ENCODE measurements around the gene SUMF2. TPM values are rescaled to one million over a fixed set of nuclear protein-coding genes. Genes with fewer than 3 reads are reported as not detected.
A peak's percentile ranks its signal among the peaks of the same experiment; 100 is the strongest.
"Not testable (repeated sequence)": the region's sequence is repeated elsewhere in the genome, so short reads cannot be mapped to it uniquely, and the experiment has no call there.

SUMF2 gene
- total RNA-seq, 4 donors from 2014 or later: 99.4 to 162 (median 132) TPM

DNA sequence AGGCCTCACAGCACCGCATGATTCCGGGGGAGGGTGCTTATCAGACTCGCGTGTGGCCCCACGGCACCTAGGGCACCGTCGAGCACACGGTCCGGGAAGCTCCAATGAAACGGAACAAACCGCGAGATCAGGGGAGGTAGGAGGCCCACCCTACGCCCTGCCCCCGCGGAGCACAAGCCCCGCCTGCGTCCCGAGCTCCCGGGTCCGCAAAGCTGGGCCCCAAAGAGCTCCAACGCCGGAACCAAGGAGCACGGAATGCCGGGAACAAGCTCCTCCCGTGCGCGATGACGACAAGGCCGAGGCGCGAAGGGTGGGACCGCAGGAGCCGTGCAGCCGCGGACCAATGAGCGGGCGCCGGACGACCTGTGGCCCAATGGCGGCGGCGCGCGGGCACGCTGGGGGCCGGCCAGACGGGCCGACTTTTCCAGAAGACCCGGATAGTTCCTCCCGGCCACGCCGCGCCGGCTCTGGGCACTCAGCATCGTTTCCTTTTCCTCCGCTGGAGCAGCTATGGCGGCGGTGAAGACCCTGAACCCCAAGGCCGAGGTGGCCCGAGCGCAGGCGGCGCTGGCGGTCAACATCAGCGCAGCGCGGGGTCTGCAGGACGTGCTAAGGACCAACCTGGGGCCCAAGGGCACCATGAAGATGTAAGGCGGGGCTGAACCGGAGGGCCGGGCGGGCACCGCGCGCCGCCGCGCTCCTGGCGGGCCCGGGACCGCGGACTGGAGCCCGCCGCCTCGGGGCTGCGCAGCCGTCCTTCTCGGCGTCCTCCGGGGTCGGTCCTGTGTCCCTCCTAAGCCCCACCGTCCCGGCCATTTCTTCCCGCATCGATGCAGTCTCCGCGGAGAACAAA, 12.5 kb upstream of the SUMF2 start, which contains the start of the genes CCT6A and PSPH:
TSS of gene CCT6A (plus strand) at position 427 of the 853 bp plus-strand sequence. CDS start at position 511, 84 bp downstream.
TSS of gene PSPH (minus strand) at position 106 of the 853 bp plus-strand sequence. CDS start 30,232 bp downstream, outside the sequence.
- Histone ChIP-seq H3K9me3 (no peaks in the 10 kb centered on the region), H3K36me3 (peaks cover 0 to 34% (median 4%) of the 10 kb centered on the region in 3 donors), H3K4me3 (peak within 1 kb of the TSS; percentile 70 to 100 (median 81)), H3K27ac (peak within 1 kb of the TSS; percentile 68 to 94 (median 91)), H3K4me1 (peaks cover 0 to 51% (median 8%) of the 10 kb centered on the region in 4 donors), H3K27me3 (no peaks in the 10 kb centered on the region)
- TF ChIP-seq EP300 (IDR thresholded peaks at IDR 0.05): peak in 1 of 2 donors; percentile 98
- TF ChIP-seq POLR2A (IDR thresholded peaks at IDR 0.05): peak; percentile 49 to 86
- TF ChIP-seq CTCF (IDR thresholded peaks at IDR 0.05): no peak
- peak; percentile 94 to 95 for DNase-seq (ENCODE audit: low spot score in 2 of 2)
- WGBS, 2 donors: 0% methylated on average over 37 to 90 of the region's 97 CpGs

- Histone ChIP-seq H3K27ac (no peak overlapping the region), H3K4me1 (peaks cover 0 to 35% (median 7%) of the 10 kb centered on the region in 4 donors), H3K36me3 (peaks cover 0 to 52% (median 11%) of the 10 kb centered on the region in 3 donors), H3K27me3 (no peaks in the 10 kb centered on the region), H3K9me3 (no peaks in the 10 kb centered on the region), H3K4me3 (no peak overlapping the region)
- no peak for DNase-seq (ENCODE audit: low spot score in 2 of 2)
- WGBS, 2 donors: 84 to 91% methylated on average over 9 of the region's 9 CpGs
- no peak for TF ChIP-seq POLR2A (IDR thresholded peaks at IDR 0.05)
- TF ChIP-seq CTCF (IDR thresholded peaks at IDR 0.05): no peak
- TF ChIP-seq EP300 (IDR thresholded peaks at IDR 0.05): no peak
Observed at GRCh38 chr7:56053379-56053778, 10.7 kb upstream of the SUMF2 start.

DNA sequence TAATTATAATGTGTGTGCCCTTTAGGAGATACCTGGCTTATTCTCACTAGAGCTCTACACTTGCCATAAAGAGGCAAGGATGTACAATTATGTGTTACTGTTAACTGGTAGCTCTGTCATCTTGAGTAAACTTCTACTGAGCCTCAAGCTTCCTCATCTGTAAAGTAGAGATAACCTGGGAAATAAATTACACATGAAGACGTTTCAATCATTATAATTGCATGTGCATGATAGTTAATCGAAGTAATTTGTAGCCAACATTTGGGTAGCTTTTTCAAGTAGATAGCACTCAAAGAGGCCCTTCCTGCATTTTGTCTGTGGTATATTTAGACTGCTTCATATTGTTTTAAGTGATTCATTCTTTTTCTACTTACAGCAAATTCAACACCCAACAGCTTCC, 10.1 kb upstream of the SUMF2 start:
- 77 to 88% methylated on average over 2 of the region's 2 CpGs for WGBS, 2 donors
- peaks cover 0 to 58% (median 13%) of the 10 kb centered on the region in 3 donors for H3K36me3 ChIP-seq

GRCh38 chr7:56062382-56062781, 1.7 kb upstream of the SUMF2 start:
- WGBS, 2 donors: 53 to 65% methylated on average over 2 of the region's 2 CpGs
- Histone ChIP-seq H3K36me3 (peaks cover 0 to 63% (median 14%) of the 10 kb centered on the region in 3 donors), H3K4me1 (peaks cover 0 to 21% (median 3%) of the 10 kb centered on the region in 4 donors), H3K4me3 (no peak overlapping the region), H3K9me3 (no peaks in the 10 kb centered on the region), H3K27ac (peak overlapping the region in 1 of 4 donors; percentile 4), H3K27me3 (no peaks in the 10 kb centered on the region)
- no peak for TF ChIP-seq POLR2A (IDR thresholded peaks at IDR 0.05)
- no peak for TF ChIP-seq CTCF (IDR thresholded peaks at IDR 0.05)
- no peak for TF ChIP-seq EP300 (IDR thresholded peaks at IDR 0.05)
- no peak for DNase-seq (ENCODE audit: low spot score in 2 of 2)

More for the DNA sequence above, 10.1 kb upstream of the SUMF2 start:
- Histone ChIP-seq H3K4me1 (peaks cover 0 to 29% (median 7%) of the 10 kb centered on the region in 4 donors), H3K27ac (no peak overlapping the region), H3K27me3 (no peaks in the 10 kb centered on the region), H3K4me3 (no peak overlapping the region), H3K9me3 (no peaks in the 10 kb centered on the region)
- no peak for DNase-seq (ENCODE audit: low spot score in 2 of 2)
- TF ChIP-seq EP300 (IDR thresholded peaks at IDR 0.05) (no peak), POLR2A (IDR thresholded peaks at IDR 0.05) (no peak), CTCF (IDR thresholded peaks at IDR 0.05) (no peak)

DNA sequence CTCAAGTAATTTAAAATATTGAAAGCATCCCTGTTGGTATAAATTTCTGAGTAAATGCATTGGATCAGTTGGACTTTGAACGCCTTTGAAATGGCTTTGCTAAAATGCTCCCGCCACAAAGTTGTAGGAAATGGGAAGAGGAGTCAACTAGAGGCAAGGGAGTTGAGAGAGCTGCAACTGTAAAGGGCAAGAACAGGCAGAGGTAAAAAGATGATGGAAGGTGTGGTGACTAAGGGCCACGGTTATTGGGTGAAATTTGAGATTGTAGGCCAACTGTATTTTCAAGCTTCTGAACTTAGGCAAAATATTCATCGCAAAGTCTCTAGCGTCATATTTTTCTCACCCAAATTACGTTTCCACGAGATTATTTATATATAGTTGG, 595 bp upstream of the SUMF2 start:
- Histone ChIP-seq H3K9me3 (no peaks in the 10 kb centered on the region), H3K27ac (peak overlapping the region; percentile 82 to 94 (median 91)), H3K4me3 (peak overlapping the region in 3 of 4 donors; percentile 86 to 100 (median 94)), H3K36me3 (peaks cover 0 to 56% (median 14%) of the 10 kb centered on the region in 3 donors), H3K27me3 (no peaks in the 10 kb centered on the region), H3K4me1 (peaks cover 0 to 21% (median 3%) of the 10 kb centered on the region in 4 donors)
- no peak for DNase-seq (ENCODE audit: low spot score in 2 of 2)
- WGBS, 2 donors: 65 to 70% methylated on average over 7 of the region's 7 CpGs
- TF ChIP-seq POLR2A (IDR thresholded peaks at IDR 0.05) (no peak), EP300 (IDR thresholded peaks at IDR 0.05) (no peak), CTCF (IDR thresholded peaks at IDR 0.05) (no peak)

GRCh38 chr7:56066376-56066775, 2.3 kb downstream of the SUMF2 start:
- H3K4me3 ChIP-seq; H3K27me3 ChIP-seq; H3K27ac ChIP-seq; H3K9me3 ChIP-seq; DNase-seq (ENCODE audit: low spot score in 2 of 2): not testable (repeated sequence)
- 94 to 97% methylated on average over 13 of the region's 13 CpGs for WGBS, 2 donors
- H3K4me1 ChIP-seq: peaks cover 0 to 21% (median 3%) of the 10 kb centered on the region in 4 donors
- H3K36me3 ChIP-seq: peaks cover 0 to 57% (median 0%) of the 10 kb centered on the region in 3 donors

Measured in tibial nerve (tissue), 4 donors.